ENCODE measurements around the gene PLEKHG7.

The PLEKHG7 gene

GRCh38 chr12:92803903-92804302 is 101.1 kb downstream of the PLEKHG7 start:
- no peak for DNase-seq (ENCODE audit: low read depth in 2 of 2)

GRCh38 chr12:92810370-92810769 is 107.6 kb downstream of the PLEKHG7 start:
- no peak for DNase-seq (ENCODE audit: low read depth in 2 of 2)

GRCh38 chr12:92814584-92814983 is 111.8 kb downstream of the PLEKHG7 start:
- no peak for DNase-seq (ENCODE audit: low read depth in 2 of 2)

- DNase-seq (ENCODE audit: low read depth in 2 of 2) = no peak
Measured at GRCh38 chr12:92821142-92821541, 118.4 kb downstream of the PLEKHG7 start.
